A172 (cell line): ENCODE measurements around the gene CCDC32. TPM values are rescaled to one million over a fixed set of nuclear protein-coding genes. Genes with fewer than 3 reads are reported as not detected.
"Not testable (repeated sequence)": the region's sequence is repeated elsewhere in the genome, so short reads cannot be mapped to it uniquely, and the experiment has no call there.

Experiments used
- DNase-seq: peaks from one replicate; pipeline ENCODE4 v3.0.0-alpha.2; 2015; ENCODE audit warnings: low spot score
- total RNA-seq: library from RNA; depleted of rRNA; stranded (reverse); fragments of >200 nt; shearing (Covaris generic); gene quantifications from 2 replicates; pipeline ENCODE4 v1.2.3, GENCODE V29; 2014; rRNA removed

CCDC32 gene
- total RNA-seq = 28.8 and 30.7 TPM in 2 replicates

DNA sequence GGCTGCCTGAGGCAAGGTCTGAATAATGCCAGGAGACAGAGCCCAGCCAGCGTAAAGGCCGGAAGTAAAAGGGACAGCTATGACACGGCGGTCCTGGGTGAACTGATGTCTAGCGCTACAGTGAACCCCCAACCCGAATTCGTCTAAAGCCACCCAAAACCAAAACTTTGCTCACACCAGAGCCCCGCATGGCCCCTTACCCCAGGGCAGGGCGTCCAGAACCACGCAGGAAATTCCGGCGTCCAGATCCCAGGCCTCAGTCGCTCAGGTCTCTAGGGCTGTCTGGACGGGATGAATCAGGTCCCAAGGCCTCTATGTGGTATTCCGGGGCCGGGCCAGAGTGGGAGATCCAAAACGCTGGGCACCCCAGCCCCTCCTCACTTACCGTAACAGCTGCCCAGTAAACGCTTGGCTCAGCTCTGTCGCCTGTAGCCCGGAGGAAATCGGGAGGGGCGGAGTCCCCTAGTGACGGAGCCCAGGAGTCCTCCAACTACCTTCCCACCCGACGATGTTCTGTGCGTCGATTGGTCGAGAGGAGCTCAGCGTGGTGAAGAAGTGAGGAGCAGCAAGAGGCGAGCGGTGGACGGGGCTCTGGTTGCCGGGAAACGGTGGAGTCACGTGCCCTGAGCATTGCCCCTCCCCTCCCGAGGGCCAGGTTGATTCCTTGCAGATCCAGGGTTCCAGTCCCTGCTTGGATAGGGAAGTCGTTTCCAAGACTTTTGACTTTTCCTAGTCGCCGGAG lies at the start of gene CCDC32:
Gene CCDC32, minus strand, starts transcription at position 452 of the 742 bp plus-strand sequence. CDS start 2,027 bp downstream, outside the sequence.
- DNase-seq = peak; percentile 97

GRCh38 chr15:40613080-40613479 lies 48.2 kb upstream of the CCDC32 start:
- no peak for DNase-seq

DNA sequence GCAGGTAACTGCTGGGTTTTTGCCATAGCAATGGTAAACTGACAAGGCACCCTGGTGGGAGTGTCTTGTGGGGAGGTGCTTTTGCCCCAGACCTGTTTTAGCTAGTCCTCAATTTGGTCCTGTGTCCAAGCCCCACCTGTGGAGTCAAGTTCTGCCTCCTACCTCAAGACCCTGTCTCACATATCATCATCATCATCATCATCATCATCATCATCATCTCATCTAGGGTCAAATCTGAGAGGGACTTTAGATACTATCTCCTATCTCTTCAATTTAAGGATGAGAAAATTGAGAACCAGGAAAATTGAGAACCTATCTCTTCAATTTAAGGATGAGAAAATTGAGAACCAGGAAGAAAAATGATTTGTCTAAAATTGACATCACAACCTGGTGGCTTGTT lies 39.1 kb upstream of the CCDC32 start:
- DNase-seq = no peak

DNA sequence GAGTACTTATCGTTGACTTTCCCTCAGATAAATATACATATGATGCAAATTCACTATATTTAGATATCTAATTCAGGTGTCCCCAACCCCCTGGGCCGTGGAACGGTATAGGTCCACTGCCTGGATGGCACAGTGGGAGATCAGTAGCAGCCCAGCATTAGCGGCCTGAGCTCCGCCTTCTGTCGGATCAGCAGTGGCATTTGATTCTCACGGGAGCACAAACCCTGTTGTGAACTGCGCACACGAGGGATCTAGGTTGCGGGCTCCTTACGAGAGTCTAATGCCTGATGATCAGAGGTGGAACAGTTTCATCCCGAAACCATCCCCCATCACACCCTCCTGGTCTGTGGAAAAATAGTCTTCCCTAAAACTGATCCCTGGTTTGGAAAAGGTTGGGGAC lies 36.1 kb upstream of the CCDC32 start:
- DNase-seq = no peak

DNA sequence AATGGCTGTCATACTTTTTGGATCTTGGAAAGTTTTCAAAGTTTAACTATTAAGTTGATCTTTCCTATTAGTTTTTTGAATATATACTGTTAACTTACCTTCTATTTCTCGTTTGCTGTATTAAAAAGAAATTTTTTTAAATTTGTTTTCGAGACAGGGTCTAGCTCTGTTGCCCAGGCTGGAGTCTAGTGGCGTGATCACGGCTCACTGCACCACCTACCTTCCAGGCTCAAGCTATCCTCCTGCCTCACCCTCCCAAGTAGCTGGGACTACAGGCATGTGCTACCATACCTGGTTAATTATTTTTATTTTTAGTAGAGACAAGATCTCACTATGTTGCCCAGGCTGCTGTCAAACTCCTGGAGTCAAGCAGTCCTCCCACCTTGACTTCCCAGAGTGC lies 33.8 kb upstream of the CCDC32 start:
- DNase-seq = no peak

- DNase-seq = no peak
Observed at GRCh38 chr15:40598126-40598525, 33.3 kb upstream of the CCDC32 start.

DNA sequence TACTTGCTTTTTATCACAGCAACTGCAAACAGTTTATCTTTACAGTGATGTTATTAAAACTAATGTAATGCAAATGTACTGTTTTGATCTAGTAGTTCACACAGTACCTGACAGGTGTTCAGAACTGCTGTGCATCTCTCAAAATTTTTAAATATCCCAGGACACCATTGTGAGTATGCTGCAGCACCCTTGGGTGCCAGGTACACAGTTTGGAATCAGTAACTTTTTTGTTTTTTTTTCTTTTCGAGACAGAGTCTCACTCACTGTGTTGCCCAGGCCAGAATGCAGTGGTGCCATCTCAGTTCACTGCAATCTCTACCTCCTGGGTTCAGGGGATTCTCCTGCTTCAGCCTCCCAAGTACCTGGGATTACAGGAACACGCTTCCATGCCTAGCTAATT lies 32.2 kb upstream of the CCDC32 start:
- DNase-seq = no peak

GRCh38 chr15:40595773-40596172 lies 30.9 kb upstream of the CCDC32 start:
- DNase-seq = no peak

DNA sequence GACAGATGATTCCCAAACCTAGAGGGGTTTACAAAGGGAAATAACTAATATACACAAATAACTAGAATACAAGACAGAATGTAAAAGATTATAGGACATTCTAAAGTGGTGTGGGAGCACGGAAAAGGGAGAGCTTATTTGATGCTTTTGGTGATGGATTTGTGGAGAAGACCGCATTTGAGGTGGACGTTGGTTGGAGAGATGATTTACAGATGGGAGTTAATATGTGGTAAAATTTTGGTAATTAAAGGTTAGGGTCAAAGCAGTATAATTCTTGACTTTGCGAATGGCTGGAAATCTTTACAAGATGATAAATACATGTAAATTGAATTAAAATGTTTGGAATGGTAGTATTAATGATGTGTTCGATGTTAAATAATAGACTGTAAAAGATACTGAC lies 30.4 kb upstream of the CCDC32 start:
- DNase-seq = no peak

DNA sequence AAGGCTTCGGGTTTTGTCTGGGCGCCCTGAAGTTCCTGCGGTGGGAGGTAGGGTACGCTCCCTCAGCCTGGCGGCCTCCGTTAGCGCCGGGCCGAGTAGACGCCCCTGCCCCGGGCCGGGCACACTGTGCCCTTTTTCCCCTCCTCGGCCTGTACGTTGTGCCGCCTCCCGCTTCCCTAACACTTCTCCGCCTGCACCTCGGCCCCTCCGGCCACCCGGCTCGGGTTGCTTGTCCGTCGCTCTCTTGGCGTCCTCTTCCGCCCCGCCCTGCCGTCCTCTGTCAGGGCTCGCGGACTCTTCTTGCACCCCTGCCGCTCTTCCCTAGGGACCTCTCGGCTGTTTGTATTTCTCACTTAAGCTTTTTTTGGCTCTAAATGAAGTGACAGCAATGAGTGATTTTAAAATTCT lies 29.6 kb upstream of the CCDC32 start:
- peak; percentile 33 for DNase-seq

- peak; percentile 92 for DNase-seq
Observed at GRCh38 chr15:40593588-40594428, 29.0 kb upstream of the CCDC32 start, which contains the start of gene KNL1. TSS of gene KNL1 (plus strand) at chr15:40594249. CDS start at chr15:40602932, 8,683 bp downstream.

DNA sequence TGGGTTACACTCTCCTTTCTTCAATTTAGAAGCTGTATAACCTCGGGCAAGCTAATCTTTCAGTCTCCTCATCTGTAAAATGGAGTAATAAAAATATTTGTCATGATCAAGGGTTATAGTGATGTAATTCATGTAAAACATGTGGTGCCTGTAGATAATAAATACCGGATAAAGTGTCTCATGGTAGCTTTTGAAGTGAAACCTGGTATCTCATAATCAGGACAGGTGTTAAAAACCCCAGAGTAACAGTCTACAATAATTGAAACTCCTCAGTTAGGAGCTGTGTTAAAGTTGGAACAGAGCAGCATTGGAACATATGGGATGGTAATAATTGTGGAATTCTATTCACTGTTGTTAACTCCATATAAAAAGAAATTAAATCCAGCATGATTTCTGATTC lies 28.3 kb upstream of the CCDC32 start:
- DNase-seq = no peak

DNA sequence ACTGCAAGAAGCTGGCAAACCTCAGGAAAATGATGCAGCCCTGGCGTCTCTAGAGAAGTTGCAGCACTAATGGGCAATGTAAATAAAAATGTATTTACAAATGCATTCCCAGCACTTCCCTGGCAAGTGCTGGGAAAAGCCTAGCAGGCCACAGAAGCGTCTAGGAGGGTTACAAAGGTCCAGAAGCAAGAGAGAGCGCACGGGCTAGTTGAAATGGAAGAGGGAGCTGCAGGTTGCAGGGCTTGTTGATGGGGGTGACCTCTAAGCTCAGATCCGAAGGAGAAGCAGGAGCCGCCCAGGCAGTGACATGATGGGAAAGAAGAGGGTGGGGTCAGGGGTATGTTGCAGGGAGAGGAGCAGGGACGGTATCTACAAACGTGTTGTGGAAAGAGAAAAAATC lies 26.5 kb upstream of the CCDC32 start:
- DNase-seq = no peak

DNA sequence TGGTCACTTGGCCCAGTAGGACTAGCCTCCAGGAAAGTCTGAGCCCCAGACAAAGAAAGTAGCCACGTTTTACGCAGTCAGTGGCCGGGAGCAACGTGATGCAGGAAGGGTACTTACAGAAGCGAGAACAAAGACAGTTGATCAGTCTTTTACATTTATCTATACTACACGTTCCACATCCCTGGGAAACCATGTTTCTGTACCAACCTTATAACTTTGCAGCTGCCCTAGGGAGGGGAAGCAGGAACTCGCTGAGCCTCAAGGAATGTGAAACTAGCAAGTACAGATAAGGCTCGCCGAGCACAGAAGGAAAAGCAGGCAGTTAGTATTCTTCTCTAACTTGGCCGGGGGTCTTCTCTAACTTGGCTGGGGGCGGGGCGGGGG lies 25.8 kb upstream of the CCDC32 start:
- no peak for DNase-seq

DNA sequence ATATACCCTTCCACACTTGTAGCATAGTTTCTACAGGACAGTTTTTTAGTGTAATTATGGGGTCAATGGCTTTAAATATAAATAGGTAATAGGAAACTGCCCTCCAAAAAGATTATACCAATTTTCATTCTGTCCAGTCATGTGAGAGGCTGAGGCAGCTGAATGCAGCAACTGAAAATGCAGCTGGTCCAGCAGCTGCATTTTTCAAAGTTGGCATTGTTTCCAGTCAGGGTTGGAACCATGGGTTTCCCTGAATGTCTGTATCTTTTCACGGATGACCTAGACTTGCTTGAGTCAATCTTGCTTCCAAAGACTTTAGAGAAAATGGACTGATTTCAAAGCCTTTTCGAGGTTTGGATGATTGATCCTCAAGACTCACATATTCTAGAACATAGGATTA lies 19.3 kb upstream of the CCDC32 start:
- no peak for DNase-seq

DNA sequence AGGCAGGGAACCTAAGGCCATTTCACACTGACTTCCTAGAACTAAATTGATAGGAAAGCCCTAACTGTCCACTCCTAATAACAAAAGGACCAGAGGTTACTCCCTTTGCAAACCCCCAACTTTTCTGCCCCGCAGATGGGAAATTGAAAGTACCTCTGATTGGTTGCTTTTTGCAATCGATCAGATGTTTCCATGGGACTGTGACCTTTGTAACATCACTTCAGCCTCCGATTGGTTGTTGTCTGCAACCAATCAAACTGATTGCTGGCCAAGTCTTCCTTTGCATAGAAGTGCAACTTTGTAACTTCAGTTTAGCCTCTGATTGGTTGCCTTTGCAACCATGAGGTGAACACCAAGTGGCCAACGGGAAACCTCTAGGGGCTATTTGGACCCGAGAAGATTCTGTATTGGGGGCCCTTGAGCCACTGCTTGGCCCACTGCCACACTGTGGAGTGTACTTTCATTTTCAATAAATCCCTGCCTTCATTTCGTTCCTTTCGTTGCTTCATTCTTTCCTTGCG lies 17.9 kb upstream of the CCDC32 start:
- DNase-seq = peak; percentile 93

- DNase-seq = not testable (repeated sequence)
Observed at GRCh38 chr15:40581796-40582195, 17.0 kb upstream of the CCDC32 start.

DNA sequence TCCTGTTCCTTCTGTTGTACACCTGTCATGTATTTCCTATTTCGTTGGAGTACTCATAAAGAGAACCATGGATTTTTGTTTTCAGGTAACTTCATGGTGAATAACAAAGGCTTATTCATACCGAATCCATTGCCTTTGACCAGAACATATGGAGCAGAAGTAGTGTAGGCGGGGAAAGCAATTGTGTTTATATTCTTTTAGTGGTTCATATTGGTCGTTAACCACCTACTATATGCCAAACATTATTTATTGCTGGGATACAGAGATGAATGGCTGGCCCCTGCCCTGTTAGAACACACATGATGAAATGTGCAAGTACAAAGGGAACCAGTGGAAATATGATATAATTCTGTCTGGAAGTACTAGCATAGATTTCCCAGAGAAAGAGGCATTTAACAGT lies 14.1 kb upstream of the CCDC32 start:
- no peak for DNase-seq

DNA sequence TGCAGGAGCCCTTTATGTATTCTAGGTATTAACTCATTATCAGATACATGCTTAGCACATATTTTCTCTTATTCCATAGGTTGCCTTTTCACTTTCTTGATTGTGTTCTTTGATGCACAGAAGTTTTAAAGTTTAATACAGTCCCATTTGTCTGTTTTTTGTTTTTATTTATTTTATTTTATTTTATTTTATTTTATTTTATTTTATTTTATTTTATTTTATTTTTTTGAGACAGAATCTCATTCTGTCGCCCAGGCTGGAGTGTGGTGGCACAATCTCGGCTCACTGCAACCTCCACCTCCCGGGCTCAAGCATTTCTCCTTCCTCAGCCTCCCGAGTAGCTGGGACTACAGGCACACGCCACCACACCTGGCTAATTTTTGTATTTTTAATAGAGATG lies 12.1 kb upstream of the CCDC32 start:
- not testable (repeated sequence) for DNase-seq

- DNase-seq = no peak
Observed at GRCh38 chr15:40575113-40575512, 10.3 kb upstream of the CCDC32 start.

- DNase-seq = peak; percentile 83
Observed at GRCh38 chr15:40569129-40569953, 4.5 kb upstream of the CCDC32 start, which contains the start of gene RPUSD2. TSS of gene RPUSD2 (plus strand) at chr15:40569299. CDS start at chr15:40569338, 39 bp downstream.

DNA sequence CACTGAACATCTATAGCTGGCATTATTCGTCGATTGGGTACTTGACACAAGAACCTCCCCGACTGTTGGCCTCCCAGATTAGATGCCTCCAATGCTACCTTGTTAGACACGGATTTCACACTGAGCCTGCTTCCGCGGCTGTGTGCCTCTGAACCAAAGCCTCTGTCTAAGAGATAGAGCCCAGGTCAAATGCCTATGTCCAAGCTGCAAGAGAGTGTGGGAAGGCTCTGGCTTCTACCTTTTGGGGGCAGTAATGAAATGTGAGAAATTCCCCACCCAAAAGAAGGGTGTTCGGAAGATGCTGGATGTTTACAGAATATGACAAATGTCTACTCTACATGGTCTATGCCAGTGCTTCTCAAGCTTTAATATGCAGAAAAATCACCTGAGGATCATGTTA lies 2.3 kb upstream of the CCDC32 start:
- DNase-seq = peak; percentile 14
